ENCODE data around the gene CLIC5. TPM values are rescaled to one million over a fixed set of nuclear protein-coding genes. Genes with fewer than 3 reads are reported as not detected.

The CLIC5 gene
- total RNA-seq = 8.5 TPM
- 10 to 100 TPM; 10.2 to 15.4 (median 14.4) TPM for polyA plus RNA-seq (ENCODE audit: insufficient read depth in 1 of 8, insufficient read length in 8 of 8, low replicate concordance in 1 of 8)
- long read RNA-seq, donor 1 = 0 reads
- long read RNA-seq, donor 2, full-length matches to known transcripts = 1 of 1 reads
- long read RNA-seq, donor 2, partial matches to known transcripts = 0 of 1 reads
- long read RNA-seq, donor 2, other reads (novel, unspliced or antisense) = 0 of 1 reads
- long read RNA-seq, donor 3, full-length matches to known transcripts = 5 of 5 reads
- long read RNA-seq, donor 3, partial matches to known transcripts = 0 of 5 reads
- long read RNA-seq, donor 3, other reads (novel, unspliced or antisense) = 0 of 5 reads
- long read RNA-seq, donor 4, full-length matches to known transcripts = 5 of 5 reads
- long read RNA-seq, donor 4, partial matches to known transcripts = 0 of 5 reads
- long read RNA-seq, donor 4, other reads (novel, unspliced or antisense) = 0 of 5 reads
- long read RNA-seq, donor 5, full-length matches to known transcripts = 6 of 6 reads
- long read RNA-seq, donor 5, partial matches to known transcripts = 0 of 6 reads
- long read RNA-seq, donor 5, other reads (novel, unspliced or antisense) = 0 of 6 reads
- long read RNA-seq, donor 6, full-length matches to known transcripts = 4 of 4 reads
- long read RNA-seq, donor 6, partial matches to known transcripts = 0 of 4 reads
- long read RNA-seq, donor 6, other reads (novel, unspliced or antisense) = 0 of 4 reads
- long read RNA-seq, donor 7, full-length matches to known transcripts = 1 of 1 reads
- long read RNA-seq, donor 7, partial matches to known transcripts = 0 of 1 reads
- long read RNA-seq, donor 7, other reads (novel, unspliced or antisense) = 0 of 1 reads
- long read RNA-seq, donor 8 = 0 reads
- long read RNA-seq, donor 9, full-length matches to known transcripts = 2 of 2 reads
- long read RNA-seq, donor 9, partial matches to known transcripts = 0 of 2 reads
- long read RNA-seq, donor 9, other reads (novel, unspliced or antisense) = 0 of 2 reads
- long read RNA-seq, donor 10, full-length matches to known transcripts = 4 of 4 reads
- long read RNA-seq, donor 10, partial matches to known transcripts = 0 of 4 reads
- long read RNA-seq, donor 10, other reads (novel, unspliced or antisense) = 0 of 4 reads
- long read RNA-seq, donor 11, full-length matches to known transcripts = 5 of 5 reads
- long read RNA-seq, donor 11, partial matches to known transcripts = 0 of 5 reads
- long read RNA-seq, donor 11, other reads (novel, unspliced or antisense) = 0 of 5 reads

DNA sequence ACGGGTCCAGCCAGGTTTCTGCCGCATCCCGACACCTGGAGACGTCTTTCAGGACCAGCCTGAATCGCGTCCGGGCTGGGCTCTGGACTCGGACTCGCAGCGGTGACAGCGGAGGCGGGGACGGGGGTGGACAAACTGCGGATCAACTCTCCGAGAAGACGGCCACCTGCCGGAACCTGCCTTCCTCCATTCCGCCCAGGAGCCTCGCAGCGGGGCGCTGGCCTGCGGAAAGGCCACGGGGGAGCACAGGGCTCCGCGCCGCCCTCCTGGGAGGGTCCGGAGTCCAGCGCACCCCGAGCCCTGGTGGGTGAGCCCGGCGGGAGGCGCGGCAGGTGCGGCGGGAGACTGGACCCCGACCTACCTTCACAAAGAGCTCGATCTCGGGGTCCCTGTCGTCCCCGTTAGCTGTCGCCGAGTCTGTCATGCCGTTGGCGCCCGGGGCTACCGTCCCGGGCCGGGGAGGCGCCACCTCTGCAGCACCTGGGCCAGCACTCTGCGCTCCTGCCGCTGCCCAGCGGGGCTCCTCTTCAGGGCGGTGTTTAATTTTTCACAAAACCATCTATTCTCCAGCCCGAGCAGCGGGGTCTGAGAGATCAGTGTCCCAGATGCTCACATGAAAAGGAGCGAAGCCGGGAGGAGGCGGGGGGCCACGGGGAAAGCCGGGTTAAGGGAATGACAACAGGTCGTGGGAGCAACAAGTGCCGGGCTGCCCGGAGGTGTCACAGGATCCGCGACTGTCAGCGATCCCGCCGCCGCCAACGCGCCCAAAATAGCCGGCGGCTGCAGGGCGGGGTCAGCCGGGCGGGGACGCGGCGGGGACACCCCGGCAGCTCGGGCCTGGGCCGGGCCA lies at the start of gene CLIC5:
Gene CLIC5, minus strand, starts transcription at position 742 of the 850 bp plus-strand sequence. Its CDS starts 318 bp downstream, at position 424.
- peaks cover 39% of the 10 kb centered on the region for H3K27me3 ChIP-seq (ENCODE audit: control insufficient read depth, insufficient read depth, low read length)
- H3K4me3 ChIP-seq (ENCODE audit: low read length) = peak within 1 kb of the TSS; percentile 54
- H3K36me3 ChIP-seq (ENCODE audit: control insufficient read depth, insufficient read depth, low read length) = no peaks in the 10 kb centered on the region
- peak within 1 kb of the TSS; percentile 74 for H3K27ac ChIP-seq (ENCODE audit: low read length)
- peak; percentile 33 for DNase-seq
- under 1% methylated on average over 79 of the region's 82 CpGs for WGBS (ENCODE audit: insufficient coverage)
- H3K4me1 ChIP-seq (ENCODE audit: control insufficient read depth, insufficient read depth, low read length) = peaks cover 6% of the 10 kb centered on the region
- H3K9me3 ChIP-seq (replicated peaks; ENCODE audit: control insufficient read depth, low read depth, low read length) = peaks cover 2% of the 10 kb centered on the region

DNA sequence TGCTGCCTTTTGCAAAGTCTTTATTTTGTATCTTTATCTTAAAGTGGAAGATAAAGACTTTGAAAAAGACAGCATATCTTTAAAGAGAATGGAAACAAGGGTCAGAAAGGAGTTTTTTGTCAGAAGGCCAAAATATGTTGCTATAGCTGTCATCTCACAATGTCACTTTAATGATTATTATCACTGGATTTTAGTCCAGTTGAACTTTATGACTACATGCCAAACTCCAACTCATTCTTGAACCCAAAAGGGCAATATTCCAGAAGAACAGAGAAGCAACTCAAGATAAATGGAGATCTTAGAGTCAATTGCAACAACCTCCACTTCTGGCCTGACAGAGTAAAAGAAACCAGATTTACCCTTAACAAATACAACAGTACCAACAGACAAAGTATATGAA lies 47.3 kb upstream of the CLIC5 start:
- no peaks in the 10 kb centered on the region for H3K36me3 ChIP-seq (ENCODE audit: control insufficient read depth, insufficient read depth, low read length)
- H3K9me3 ChIP-seq (replicated peaks; ENCODE audit: control insufficient read depth, low read depth, low read length) = peaks cover 3% of the 10 kb centered on the region
- H3K27me3 ChIP-seq (ENCODE audit: control insufficient read depth, insufficient read depth, low read length) = no peaks in the 10 kb centered on the region
- no peak overlapping the region for H3K27ac ChIP-seq (ENCODE audit: low read length)
- no peaks in the 10 kb centered on the region for H3K4me1 ChIP-seq (ENCODE audit: control insufficient read depth, insufficient read depth, low read length)
- DNase-seq = no peak
- H3K4me3 ChIP-seq (ENCODE audit: low read length) = no peak overlapping the region

DNA sequence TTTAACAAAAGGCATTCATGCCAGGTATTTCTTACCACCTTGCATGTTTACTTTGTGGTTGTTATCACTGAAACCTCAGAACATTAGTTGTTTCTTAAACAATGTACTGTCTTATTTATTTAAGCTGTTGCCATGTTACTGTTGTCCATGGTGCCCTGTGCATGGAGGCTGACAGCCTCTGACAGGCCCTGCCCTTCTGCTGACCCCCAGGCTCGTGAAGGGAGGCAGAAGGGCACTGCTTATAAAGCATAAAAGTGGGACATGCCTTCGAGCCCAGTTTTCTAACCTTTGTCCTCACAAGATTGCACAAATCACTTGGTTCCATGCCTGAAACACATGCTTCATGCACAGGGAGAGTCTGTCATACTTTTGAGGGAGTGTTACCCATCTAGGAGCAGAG lies 46.7 kb upstream of the CLIC5 start:
- Histone ChIP-seq H3K36me3 (ENCODE audit: control insufficient read depth, insufficient read depth, low read length) (no peaks in the 10 kb centered on the region), H3K9me3 (replicated peaks; ENCODE audit: control insufficient read depth, low read depth, low read length) (peaks cover 4% of the 10 kb centered on the region), H3K4me3 (ENCODE audit: low read length) (no peak overlapping the region), H3K27ac (ENCODE audit: low read length) (no peak overlapping the region), H3K4me1 (ENCODE audit: control insufficient read depth, insufficient read depth, low read length) (no peaks in the 10 kb centered on the region), H3K27me3 (ENCODE audit: control insufficient read depth, insufficient read depth, low read length) (no peaks in the 10 kb centered on the region)
- DNase-seq = no peak
- no CpG with 5 or more reads among the region's 2 CpGs for WGBS (ENCODE audit: insufficient coverage)

- Histone ChIP-seq H3K4me1 (ENCODE audit: control insufficient read depth, insufficient read depth, low read length) (no peaks in the 10 kb centered on the region), H3K36me3 (ENCODE audit: control insufficient read depth, insufficient read depth, low read length) (no peaks in the 10 kb centered on the region), H3K9me3 (replicated peaks; ENCODE audit: control insufficient read depth, low read depth, low read length) (peaks cover 5% of the 10 kb centered on the region), H3K27ac (ENCODE audit: low read length) (no peak overlapping the region), H3K4me3 (ENCODE audit: low read length) (no peak overlapping the region), H3K27me3 (ENCODE audit: control insufficient read depth, insufficient read depth, low read length) (no peaks in the 10 kb centered on the region)
- DNase-seq = no peak
- WGBS (ENCODE audit: insufficient coverage) = no CpG with 5 or more reads among the region's 1 CpG
Observed at GRCh38 chr6:46061497-46061896, 45.8 kb upstream of the CLIC5 start.

GRCh38 chr6:46059608-46060007 lies 43.9 kb upstream of the CLIC5 start:
- H3K27ac ChIP-seq (ENCODE audit: low read length) = no peak overlapping the region
- H3K4me3 ChIP-seq (ENCODE audit: low read length) = no peak overlapping the region
- no peaks in the 10 kb centered on the region for H3K4me1 ChIP-seq (ENCODE audit: control insufficient read depth, insufficient read depth, low read length)
- H3K36me3 ChIP-seq (ENCODE audit: control insufficient read depth, insufficient read depth, low read length) = no peaks in the 10 kb centered on the region
- no CpG with 5 or more reads among the region's 1 CpG for WGBS (ENCODE audit: insufficient coverage)
- H3K9me3 ChIP-seq (replicated peaks; ENCODE audit: control insufficient read depth, low read depth, low read length) = peaks cover 5% of the 10 kb centered on the region
- DNase-seq = no peak
- no peaks in the 10 kb centered on the region for H3K27me3 ChIP-seq (ENCODE audit: control insufficient read depth, insufficient read depth, low read length)

DNA sequence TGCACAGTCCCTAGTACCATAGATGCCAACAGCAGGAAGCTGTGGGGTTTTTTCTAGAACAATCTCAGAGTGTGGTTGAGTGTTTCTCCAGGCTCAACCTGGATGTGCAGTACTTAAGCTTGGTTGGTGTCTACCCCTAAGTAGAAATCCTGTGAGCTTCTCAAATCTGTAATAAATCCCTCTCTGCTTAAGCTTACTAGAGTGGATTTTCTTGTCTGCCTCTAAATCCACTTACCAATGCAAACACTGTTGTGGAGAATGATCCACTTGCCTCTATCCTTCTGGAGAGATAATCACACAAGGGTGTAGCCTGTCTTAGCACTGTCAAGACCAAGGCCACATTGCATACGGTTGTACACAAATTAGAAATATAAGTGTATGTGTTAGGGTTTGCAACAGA lies 43.3 kb upstream of the CLIC5 start:
- no peak overlapping the region for H3K27ac ChIP-seq (ENCODE audit: low read length)
- no CpG with 5 or more reads among the region's 1 CpG for WGBS (ENCODE audit: insufficient coverage)

DNA sequence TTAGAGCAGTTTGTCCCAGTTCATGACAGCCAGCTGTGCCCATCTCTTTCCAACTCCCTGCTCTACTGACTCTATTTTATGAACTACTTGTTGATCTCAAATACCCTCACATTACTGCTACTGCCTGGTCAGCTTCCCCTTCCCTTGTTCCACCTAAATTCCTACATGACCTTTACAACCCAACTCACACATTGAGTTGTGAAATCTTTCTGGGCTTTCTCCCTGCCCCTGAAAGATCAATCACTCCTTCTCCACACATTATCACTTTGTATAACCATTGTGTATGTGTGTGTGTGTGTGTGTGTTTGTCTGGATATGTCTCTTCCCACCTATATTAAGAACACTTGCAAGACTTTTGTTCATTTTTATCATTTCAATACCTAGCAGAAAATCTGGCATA lies 42.1 kb upstream of the CLIC5 start:
- no peak overlapping the region for H3K4me3 ChIP-seq (ENCODE audit: low read length)
- H3K36me3 ChIP-seq (ENCODE audit: control insufficient read depth, insufficient read depth, low read length) = no peaks in the 10 kb centered on the region
- no peak for DNase-seq

More for the DNA sequence above, 43.3 kb upstream of the CLIC5 start:
- no peak for DNase-seq
- Histone ChIP-seq H3K36me3 (ENCODE audit: control insufficient read depth, insufficient read depth, low read length) (no peaks in the 10 kb centered on the region), H3K4me3 (ENCODE audit: low read length) (no peak overlapping the region), H3K4me1 (ENCODE audit: control insufficient read depth, insufficient read depth, low read length) (peaks cover 2% of the 10 kb centered on the region), H3K9me3 (replicated peaks; ENCODE audit: control insufficient read depth, low read depth, low read length) (peaks cover 5% of the 10 kb centered on the region), H3K27me3 (ENCODE audit: control insufficient read depth, insufficient read depth, low read length) (no peaks in the 10 kb centered on the region)

GRCh38 chr6:46056906-46057529 lies 41.4 kb upstream of the CLIC5 start:
- Histone ChIP-seq H3K27me3 (ENCODE audit: control insufficient read depth, insufficient read depth, low read length) (no peaks in the 10 kb centered on the region), H3K9me3 (replicated peaks; ENCODE audit: control insufficient read depth, low read depth, low read length) (peaks cover 2% of the 10 kb centered on the region), H3K36me3 (ENCODE audit: control insufficient read depth, insufficient read depth, low read length) (no peaks in the 10 kb centered on the region), H3K27ac (ENCODE audit: low read length) (no peak overlapping the region), H3K4me1 (ENCODE audit: control insufficient read depth, insufficient read depth, low read length) (peaks cover 5% of the 10 kb centered on the region), H3K4me3 (ENCODE audit: low read length) (no peak overlapping the region)
- no peak for DNase-seq
- WGBS (ENCODE audit: insufficient coverage) = 90% methylated on average over 2 of the region's 4 CpGs

More for the DNA sequence above, 42.1 kb upstream of the CLIC5 start:
- peaks cover 2% of the 10 kb centered on the region for H3K9me3 ChIP-seq (replicated peaks; ENCODE audit: control insufficient read depth, low read depth, low read length)
- peaks cover 5% of the 10 kb centered on the region for H3K4me1 ChIP-seq (ENCODE audit: control insufficient read depth, insufficient read depth, low read length)
- H3K27ac ChIP-seq (ENCODE audit: low read length) = no peak overlapping the region
- H3K27me3 ChIP-seq (ENCODE audit: control insufficient read depth, insufficient read depth, low read length) = no peaks in the 10 kb centered on the region

DNA sequence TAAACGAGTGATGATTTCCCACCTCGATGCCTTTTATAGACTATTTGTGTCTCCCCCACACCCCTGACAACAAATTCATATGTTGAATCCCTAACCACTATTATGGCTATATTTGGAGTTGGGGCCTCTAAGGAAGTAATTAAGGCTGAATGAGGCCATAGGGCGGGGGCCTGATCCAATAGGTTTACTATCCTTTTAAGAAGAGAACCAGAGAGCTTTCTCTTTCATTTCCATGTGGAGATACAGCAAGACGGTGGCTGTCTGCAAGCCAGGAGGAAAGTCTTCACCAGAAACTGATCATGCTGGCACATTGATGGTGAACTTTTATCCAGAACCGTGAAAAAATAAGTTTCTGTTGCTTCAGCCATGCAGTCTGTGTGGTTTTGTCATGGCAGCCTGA lies 38.9 kb upstream of the CLIC5 start:
- DNase-seq = no peak
- Histone ChIP-seq H3K27ac (ENCODE audit: low read length) (no peak overlapping the region), H3K9me3 (replicated peaks; ENCODE audit: control insufficient read depth, low read depth, low read length) (peaks cover 2% of the 10 kb centered on the region), H3K4me1 (ENCODE audit: control insufficient read depth, insufficient read depth, low read length) (peaks cover 5% of the 10 kb centered on the region), H3K36me3 (ENCODE audit: control insufficient read depth, insufficient read depth, low read length) (no peaks in the 10 kb centered on the region), H3K4me3 (ENCODE audit: low read length) (no peak overlapping the region), H3K27me3 (ENCODE audit: control insufficient read depth, insufficient read depth, low read length) (no peaks in the 10 kb centered on the region)
- WGBS (ENCODE audit: insufficient coverage) = 50% methylated on average over 2 of the region's 5 CpGs

Data from muscle of leg (tissue), 16 donors.